ENCODE results near the gene CHCHD1.

CHCHD1 gene

DNA sequence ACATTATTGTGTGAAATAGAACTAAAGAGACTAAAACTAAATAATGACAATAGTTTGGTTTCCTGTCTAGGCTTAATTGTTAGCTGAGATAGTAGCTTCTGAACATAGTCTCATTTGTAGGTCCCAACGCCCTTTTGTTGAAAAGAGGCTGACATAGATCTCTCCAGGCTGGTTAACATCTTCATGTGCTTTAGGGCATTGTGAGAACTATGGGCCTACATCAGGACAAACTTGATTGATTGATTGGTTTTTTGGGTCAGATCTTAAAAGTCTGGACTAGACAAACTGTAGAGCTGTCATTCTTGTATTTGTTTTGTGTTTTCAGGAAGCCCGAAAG is 869 bp downstream of the CHCHD1 start:
- Histone ChIP-seq H3K9me2 (replicated peaks; ENCODE audit: low read depth, low read length) (no peaks in the 10 kb centered on the region), H3K4me1 (ENCODE audit: insufficient read depth, low read length, poor library complexity, severe bottlenecking) (peaks cover 36% of the 10 kb centered on the region), H4K20me1 (ENCODE audit: insufficient read depth, low read length, poor library complexity, severe bottlenecking) (peaks cover 30% of the 10 kb centered on the region), H3K9me3 (ENCODE audit: insufficient read depth, low read depth, low read length) (no peaks in the 10 kb centered on the region), H3K4me2 (ENCODE audit: low read depth, low read length, poor library complexity, severe bottlenecking) (peak overlapping the region; percentile 95), H3K36me3 (ENCODE audit: insufficient read depth, low read length) (no peaks in the 10 kb centered on the region), H3K9ac (ENCODE audit: low read depth, low read length, poor library complexity, severe bottlenecking) (peak overlapping the region; percentile 87), H3K4me3 (ENCODE audit: low read length, poor library complexity, severe bottlenecking) (peak overlapping the region; percentile 83), H3F3A (ENCODE audit: low read depth) (no peaks in the 10 kb centered on the region), H2AFZ (ENCODE audit: low read length) (no peak overlapping the region), H3K27me3 (ENCODE audit: insufficient read depth, low read length, poor library complexity, severe bottlenecking) (no peaks in the 10 kb centered on the region), H3K79me2 (ENCODE audit: insufficient read depth, low read length) (peaks cover 86% of the 10 kb centered on the region)
- no peak for TF ChIP-seq EZH2phosphoT487 (IDR thresholded peaks at IDR 0.05; ENCODE audit: borderline replicate concordance)
- no peak for TF ChIP-seq CTCF (conservative IDR thresholded peaks at IDR 0.05; ENCODE audit: low read length)

DNA sequence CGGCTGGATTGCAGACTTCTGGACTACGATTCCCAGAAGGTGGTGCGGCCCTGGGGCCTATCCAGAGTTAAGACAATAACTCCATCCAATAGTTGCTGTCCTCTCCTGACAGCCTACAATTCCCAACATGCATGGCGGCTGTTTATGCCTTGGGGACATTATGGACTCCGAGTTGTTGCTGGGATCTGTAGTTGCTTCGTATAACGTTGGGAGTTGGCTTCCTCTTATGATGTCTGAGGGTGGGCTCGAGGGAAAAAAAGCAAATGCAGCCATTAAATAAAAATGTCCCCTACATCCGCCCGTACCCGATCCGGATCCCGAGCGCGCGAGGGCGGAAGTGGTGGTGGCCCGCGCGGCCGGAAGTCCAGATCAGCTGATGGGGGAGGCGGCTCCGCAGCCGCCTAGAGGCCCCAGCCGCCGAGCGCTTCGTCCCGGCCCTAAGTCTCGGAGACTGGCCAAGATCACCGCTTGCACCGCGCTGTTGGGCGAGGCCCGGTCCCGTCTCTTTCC is 3.4 kb downstream of the CHCHD1 start, which contains the start of gene ZSWIM8:
Gene ZSWIM8, plus strand, starts transcription at position 396 of the 510 bp plus-strand sequence. CDS start 273 bp downstream, outside the sequence.
- Histone ChIP-seq H3K9ac (ENCODE audit: low read depth, low read length, poor library complexity, severe bottlenecking) (peak within 1 kb of the TSS; percentile 79), H3K79me2 (ENCODE audit: insufficient read depth, low read length) (peaks cover 74% of the 10 kb centered on the region), H3F3A (ENCODE audit: low read depth) (no peaks in the 10 kb centered on the region), H3K4me2 (ENCODE audit: low read depth, low read length, poor library complexity, severe bottlenecking) (peak within 1 kb of the TSS; percentile 95), H3K4me1 (ENCODE audit: insufficient read depth, low read length, poor library complexity, severe bottlenecking) (peaks cover 45% of the 10 kb centered on the region), H3K36me3 (ENCODE audit: insufficient read depth, low read length) (peaks cover 13% of the 10 kb centered on the region; the same call in 1 of the 2 replicates), H3K9me2 (replicated peaks; ENCODE audit: low read depth, low read length) (no peaks in the 10 kb centered on the region), H3K9me3 (ENCODE audit: insufficient read depth, low read depth, low read length) (no peaks in the 10 kb centered on the region), H3K27me3 (ENCODE audit: insufficient read depth, low read length, poor library complexity, severe bottlenecking) (no peaks in the 10 kb centered on the region), H2AFZ (ENCODE audit: low read length) (peak within 1 kb of the TSS; percentile 49; the same call in 1 of the 2 replicates), H3K4me3 (ENCODE audit: low read length, poor library complexity, severe bottlenecking) (peak within 1 kb of the TSS; percentile 89), H4K20me1 (ENCODE audit: insufficient read depth, low read length, poor library complexity, severe bottlenecking) (peaks cover 27% of the 10 kb centered on the region)
- TF ChIP-seq CTCF (conservative IDR thresholded peaks at IDR 0.05; ENCODE audit: low read length), result no peak
- TF ChIP-seq EZH2phosphoT487 (IDR thresholded peaks at IDR 0.05; ENCODE audit: borderline replicate concordance), result no peak

- Histone ChIP-seq H3K4me3 (ENCODE audit: low read length, poor library complexity, severe bottlenecking) (peak overlapping the region; percentile 89), H3K36me3 (ENCODE audit: insufficient read depth, low read length) (peaks cover 18% of the 10 kb centered on the region; the same call in 1 of the 2 replicates), H3K9me2 (replicated peaks; ENCODE audit: low read depth, low read length) (no peaks in the 10 kb centered on the region), H3K4me2 (ENCODE audit: low read depth, low read length, poor library complexity, severe bottlenecking) (peak overlapping the region; percentile 95), H3K27me3 (ENCODE audit: insufficient read depth, low read length, poor library complexity, severe bottlenecking) (no peaks in the 10 kb centered on the region), H2AFZ (ENCODE audit: low read length) (no peak overlapping the region; the same call in 1 of the 2 replicates), H3K4me1 (ENCODE audit: insufficient read depth, low read length, poor library complexity, severe bottlenecking) (peaks cover 38% of the 10 kb centered on the region), H3F3A (ENCODE audit: low read depth) (no peaks in the 10 kb centered on the region), H3K79me2 (ENCODE audit: insufficient read depth, low read length) (peaks cover 67% of the 10 kb centered on the region), H3K9me3 (ENCODE audit: insufficient read depth, low read depth, low read length) (no peaks in the 10 kb centered on the region), H3K9ac (ENCODE audit: low read depth, low read length, poor library complexity, severe bottlenecking) (peak overlapping the region; percentile 79), H4K20me1 (ENCODE audit: insufficient read depth, low read length, poor library complexity, severe bottlenecking) (peaks cover 23% of the 10 kb centered on the region)
- TF ChIP-seq EZH2phosphoT487 (IDR thresholded peaks at IDR 0.05; ENCODE audit: borderline replicate concordance) (no peak), CTCF (conservative IDR thresholded peaks at IDR 0.05; ENCODE audit: low read length) (no peak; the same call in 1 of the 2 replicates)
Observed at GRCh38 chr10:73785721-73786511, 4.1 kb downstream of the CHCHD1 start.

Measured in Loucy (cell line).